LNCAP (cell line): ENCODE measurements around the gene CCDC86.

Experiments used
- TF ChIP-seq, protein P1 (sequence below): fragments of 450-650 bp; IDR thresholded peaks from 2 replicates; pipeline ENCODE4 v1.5.1; 2017; ENCODE audit warnings: mild to moderate bottlenecking

CCDC86 gene

DNA sequence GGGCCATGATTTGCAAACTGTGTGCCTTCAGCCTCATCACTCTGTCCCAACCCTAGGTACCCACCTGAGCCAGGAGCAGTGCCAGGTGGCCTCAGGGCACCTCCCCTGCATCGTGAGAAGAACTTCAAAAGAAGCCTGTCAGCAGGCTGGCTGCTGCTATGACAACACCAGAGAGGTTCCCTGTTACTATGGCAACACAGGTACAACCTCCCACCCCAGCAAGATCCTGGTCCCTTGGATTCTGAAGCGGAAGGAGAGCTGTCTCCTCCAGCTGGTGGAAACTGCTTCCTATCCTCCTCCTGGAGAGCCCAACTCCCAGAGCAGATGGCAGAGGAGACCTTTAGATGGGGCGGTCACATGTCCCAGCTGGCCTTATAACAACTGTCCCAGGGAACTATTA is 28.4 kb downstream of the CCDC86 start:
- TF ChIP-seq, protein P1, sequence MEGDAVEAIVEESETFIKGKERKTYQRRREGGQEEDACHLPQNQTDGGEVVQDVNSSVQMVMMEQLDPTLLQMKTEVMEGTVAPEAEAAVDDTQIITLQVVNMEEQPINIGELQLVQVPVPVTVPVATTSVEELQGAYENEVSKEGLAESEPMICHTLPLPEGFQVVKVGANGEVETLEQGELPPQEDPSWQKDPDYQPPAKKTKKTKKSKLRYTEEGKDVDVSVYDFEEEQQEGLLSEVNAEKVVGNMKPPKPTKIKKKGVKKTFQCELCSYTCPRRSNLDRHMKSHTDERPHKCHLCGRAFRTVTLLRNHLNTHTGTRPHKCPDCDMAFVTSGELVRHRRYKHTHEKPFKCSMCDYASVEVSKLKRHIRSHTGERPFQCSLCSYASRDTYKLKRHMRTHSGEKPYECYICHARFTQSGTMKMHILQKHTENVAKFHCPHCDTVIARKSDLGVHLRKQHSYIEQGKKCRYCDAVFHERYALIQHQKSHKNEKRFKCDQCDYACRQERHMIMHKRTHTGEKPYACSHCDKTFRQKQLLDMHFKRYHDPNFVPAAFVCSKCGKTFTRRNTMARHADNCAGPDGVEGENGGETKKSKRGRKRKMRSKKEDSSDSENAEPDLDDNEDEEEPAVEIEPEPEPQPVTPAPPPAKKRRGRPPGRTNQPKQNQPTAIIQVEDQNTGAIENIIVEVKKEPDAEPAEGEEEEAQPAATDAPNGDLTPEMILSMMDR: no peak

DNA sequence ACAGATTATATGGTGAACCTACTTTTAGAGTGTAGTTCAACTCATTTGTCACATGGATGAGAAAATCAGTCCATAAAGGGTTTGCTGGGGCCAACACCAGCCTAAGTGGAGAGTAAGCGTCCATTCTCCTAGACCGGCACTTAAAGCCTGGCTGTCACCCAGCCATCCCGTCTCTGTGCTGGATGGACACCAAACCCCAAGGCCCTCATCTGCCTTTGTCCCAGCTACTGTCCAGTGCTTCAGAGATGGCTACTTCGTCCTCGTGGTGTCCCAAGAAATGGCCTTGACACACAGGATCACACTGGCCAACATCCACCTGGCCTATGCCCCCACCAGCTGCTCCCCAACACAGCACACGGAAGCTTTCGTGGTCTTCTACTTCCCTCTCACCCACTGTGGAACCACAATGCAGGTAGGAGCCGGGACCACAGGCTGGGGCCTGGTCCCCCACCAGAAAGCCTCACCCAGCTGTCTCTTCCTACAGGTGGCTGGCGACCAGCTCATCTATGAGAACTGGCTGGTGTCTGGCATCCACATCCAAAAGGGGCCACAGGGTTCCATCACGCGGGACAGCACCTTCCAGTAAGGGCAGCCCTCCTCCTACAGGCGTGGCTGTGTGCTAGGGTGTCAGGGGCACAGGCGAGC is 28.9 kb downstream of the CCDC86 start:
- TF ChIP-seq, protein P1: no peak

DNA sequence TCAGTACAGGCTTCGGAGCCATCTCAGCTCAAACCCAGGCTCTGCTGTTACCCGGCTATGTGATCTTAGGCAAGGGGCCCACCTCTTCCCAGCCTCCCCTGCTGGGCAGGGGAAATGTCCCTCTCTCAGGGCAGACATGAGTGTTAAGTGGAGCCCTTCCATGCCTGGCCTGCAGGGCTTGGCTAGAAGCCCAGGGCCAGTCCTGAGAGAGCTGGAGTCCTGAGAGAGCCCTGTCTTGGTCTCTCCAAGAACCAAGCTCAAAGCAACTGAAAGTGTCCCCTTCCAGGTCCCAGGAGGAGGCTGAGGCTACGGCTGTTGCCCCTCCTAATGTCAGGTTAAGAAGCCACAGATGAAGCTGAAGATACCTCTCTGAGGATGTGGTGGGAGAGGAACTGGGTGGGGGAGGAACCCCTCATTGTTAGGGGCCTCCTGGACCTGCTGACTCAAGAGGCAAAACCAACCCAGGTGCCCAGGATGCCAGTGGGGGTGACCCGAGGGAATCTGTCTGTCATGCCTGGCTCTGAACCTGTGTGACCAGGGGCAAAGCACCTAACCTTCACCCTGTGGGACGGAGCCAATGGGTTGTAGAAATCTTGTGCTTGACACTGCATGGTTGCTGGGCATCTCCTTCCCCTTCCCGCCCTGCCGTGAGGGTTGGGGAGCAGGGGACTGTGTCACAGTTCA is 29.6 kb downstream of the CCDC86 start:
- TF ChIP-seq, protein P1: no peak

DNA sequence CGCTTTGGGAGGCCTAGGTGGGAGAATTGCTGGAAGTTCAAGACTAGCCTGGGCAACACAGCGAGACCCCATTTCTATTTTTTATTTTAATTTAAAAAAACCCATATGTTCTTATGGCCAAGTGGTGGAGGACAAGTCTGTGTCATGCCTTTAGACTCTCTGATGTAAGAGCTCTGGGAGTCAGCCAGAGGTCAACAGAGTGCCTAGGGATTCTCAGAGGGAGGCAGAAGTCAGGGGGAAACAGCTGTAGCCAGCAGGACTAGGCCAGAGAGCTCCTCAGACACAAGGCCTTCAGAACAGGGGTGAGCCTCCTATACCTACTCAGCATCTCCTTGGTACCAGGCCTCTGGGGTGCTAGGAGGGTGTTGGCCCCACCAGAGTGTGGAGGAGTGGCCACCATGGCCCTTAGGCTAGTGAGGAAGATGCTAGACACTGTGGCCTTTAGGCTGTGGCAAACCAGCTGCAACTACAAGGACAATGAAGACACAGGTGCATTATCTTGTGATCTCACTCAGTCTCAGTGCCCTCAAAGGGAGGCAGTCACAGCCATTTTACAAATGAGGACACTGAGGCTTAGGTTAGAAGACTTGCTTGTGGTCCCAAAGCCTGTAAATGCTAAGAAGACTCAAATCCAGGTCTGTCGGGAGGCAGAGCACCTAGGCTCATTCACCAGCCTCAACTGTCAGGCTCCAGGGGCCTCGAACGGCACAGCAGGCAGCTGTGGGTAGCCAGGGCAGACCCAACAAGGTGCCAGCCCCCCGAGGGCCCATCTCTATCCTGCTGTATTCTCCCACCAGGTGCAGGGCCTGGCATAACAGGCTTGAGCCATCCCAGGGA is 30.4 kb downstream of the CCDC86 start:
- TF ChIP-seq, protein P1: no peak

DNA sequence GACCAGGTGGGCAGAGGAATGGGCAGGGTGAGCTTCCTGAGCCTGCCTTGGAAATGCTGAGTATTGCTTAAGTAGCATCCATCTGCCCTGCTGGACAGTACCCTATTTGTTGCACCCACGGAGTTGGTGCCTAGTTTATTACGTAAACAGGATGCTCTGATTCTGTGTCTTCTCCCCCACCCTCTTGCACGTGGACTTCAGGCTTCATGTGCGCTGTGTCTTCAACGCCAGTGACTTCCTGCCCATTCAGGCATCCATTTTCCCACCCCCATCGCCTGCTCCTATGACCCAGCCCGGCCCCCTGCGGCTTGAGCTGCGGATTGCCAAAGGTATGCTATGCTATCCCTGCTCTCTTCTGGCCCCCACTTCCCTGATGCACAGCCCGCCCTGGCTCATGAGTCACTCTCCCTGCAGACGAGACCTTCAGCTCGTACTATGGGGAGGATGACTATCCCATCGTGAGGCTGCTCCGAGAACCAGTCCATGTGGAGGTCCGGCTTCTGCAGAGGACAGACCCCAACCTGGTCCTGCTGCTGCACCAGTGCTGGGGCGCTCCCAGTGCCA is 31.1 kb downstream of the CCDC86 start:
- TF ChIP-seq, protein P1: no peak

DNA sequence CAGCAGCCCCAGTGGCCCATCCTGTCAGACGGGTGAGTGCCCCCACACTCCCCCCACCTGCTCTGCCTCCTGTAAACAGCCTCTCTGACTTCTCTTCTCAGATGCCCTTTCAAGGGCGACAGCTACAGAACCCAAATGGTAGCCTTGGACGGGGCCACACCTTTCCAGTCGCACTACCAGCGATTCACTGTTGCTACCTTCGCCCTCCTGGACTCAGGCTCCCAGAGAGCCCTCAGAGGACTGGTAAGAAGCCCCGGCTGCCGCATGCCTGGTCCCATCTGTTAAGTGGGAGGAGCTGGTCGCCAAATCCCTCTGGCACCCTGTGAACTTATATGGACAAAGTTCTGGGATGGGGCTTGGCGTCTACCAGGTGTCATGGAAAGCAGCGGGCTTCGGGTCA is 31.6 kb downstream of the CCDC86 start:
- TF ChIP-seq, protein P1: no peak

DNA sequence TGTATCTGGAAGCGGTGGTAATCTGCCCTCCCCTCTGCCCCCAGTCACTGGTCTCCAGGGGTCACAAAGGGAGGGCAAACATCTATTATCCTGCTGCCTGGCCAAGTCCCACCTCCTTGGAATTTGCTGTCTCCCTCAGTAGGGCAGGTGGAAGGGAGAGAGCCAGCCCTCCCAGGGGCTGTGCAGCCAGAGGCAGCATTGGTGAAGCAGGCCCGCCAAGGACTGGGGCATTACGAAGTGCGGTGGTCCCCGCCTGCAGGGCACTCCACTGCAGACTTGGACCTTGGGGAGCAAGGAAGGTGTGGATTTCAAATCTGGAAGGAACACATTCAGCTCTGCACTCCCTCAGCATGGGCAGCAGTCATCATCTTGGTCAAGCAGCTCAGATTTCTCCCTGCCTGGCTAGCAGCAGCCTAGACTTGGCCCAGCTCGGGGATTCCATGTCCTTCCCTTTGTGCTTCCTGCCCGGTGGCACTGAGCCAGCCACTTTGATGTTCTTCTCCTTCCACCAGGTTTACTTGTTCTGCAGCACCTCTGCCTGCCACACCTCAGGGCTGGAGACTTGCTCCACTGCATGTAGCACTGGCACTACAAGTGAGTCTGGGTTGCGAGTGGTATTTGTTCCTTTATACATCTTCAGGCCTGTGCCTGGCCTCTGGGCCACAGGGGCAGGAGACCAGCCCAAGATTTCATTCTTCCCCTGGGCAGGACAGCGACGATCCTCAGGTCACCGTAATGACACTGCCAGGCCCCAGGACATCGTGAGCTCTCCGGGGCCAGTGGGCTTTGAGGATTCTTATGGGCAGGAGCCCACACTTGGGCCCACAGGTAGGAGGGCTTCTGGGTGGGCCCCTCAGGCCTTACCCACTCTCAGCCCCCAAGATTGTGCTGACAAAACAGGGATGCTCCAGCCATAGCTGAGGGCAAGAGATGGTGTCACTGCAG is 32.8 kb downstream of the CCDC86 start:
- TF ChIP-seq, protein P1: no peak
